Neuronal stem cell (in vitro differentiated cells): ENCODE results near the gene CHST13.

Experiments
- DNase-seq: peaks from one replicate; pipeline ENCODE4 v3.0.0-alpha.2; 2013; ENCODE audit warnings: low spot score
- H2AFZ ChIP-seq: one replicate; pipeline ENCODE4 v1.6.1; 2013; ENCODE audit warnings: mild to moderate bottlenecking, low read length, inconsistent platforms
- H2AK5ac ChIP-seq: 2 replicates; pipeline ENCODE4 v1.6.1; 2013; ENCODE audit warnings: low read depth, mild to moderate bottlenecking, inconsistent platforms, low read length, moderate library complexity, mixed read lengths
- H2BK120ac ChIP-seq: 2 replicates; pipeline ENCODE4 v1.6.1; 2013; ENCODE audit warnings: low read depth, mild to moderate bottlenecking, inconsistent platforms, low read length, moderate library complexity, mixed read lengths
- H2BK12ac ChIP-seq: one replicate; pipeline ENCODE4 v1.6.1; 2013; ENCODE audit warnings: low read length, inconsistent platforms
- H2BK15ac ChIP-seq: 2 replicates; pipeline ENCODE4 v1.6.1; 2013; ENCODE audit warnings: mild to moderate bottlenecking, low read length, inconsistent platforms, mixed read lengths
- H2BK5ac ChIP-seq: one replicate; pipeline ENCODE4 v1.6.1; 2013; ENCODE audit warnings: inconsistent platforms, mild to moderate bottlenecking, low read length, moderate library complexity
- H3K14ac ChIP-seq: one replicate; pipeline ENCODE4 v1.6.1; 2013; ENCODE audit warnings: low read length, inconsistent platforms
- H3K18ac ChIP-seq: 2 replicates; pipeline ENCODE4 v1.6.1; 2013; ENCODE audit warnings: low read length, inconsistent platforms
- H3K23ac ChIP-seq: 2 replicates; pipeline ENCODE4 v1.6.1; 2013; ENCODE audit warnings: low read depth, mild to moderate bottlenecking, mixed read lengths, low read length, inconsistent platforms; ENCODE audit not compliant: poor library complexity
- H3K27ac ChIP-seq: replicated peaks from 3 replicates; pipeline ENCODE4 v1.5.1; 2013; ENCODE audit warnings: low read length, inconsistent platforms
- H3K27me3 ChIP-seq, 3 experiments: 2 replicates each; pipeline ENCODE4 v1.6.1; 2013; ENCODE audit warnings: low read length in 3 of 3, mild to moderate bottlenecking in 2 of 3, inconsistent platforms in 1 of 3, low read depth in 1 of 3, mixed read lengths in 1 of 3, moderate library complexity in 1 of 3; ENCODE audit not compliant: control insufficient read depth in 3 of 3, insufficient read depth in 3 of 3
- H3K36me3 ChIP-seq, 2 donors: replicated peaks in 1 of 2; 2 replicates each; pipeline ENCODE4 v1.6.1; 2013; ENCODE audit warnings: low read length in 2 of 2; ENCODE audit not compliant: control insufficient read depth in 2 of 2, insufficient read depth in 2 of 2
- H3K4ac ChIP-seq: 2 replicates; pipeline ENCODE4 v1.6.1; 2013; ENCODE audit warnings: inconsistent platforms, mild to moderate bottlenecking, low read length, moderate library complexity
- H3K4me1 ChIP-seq, 2 donors: 1 replicate in 1 of 2; 2 replicates in 1 of 2; pipeline ENCODE4 v1.6.1; 2013; ENCODE audit warnings: low read length in 2 of 2, low read depth in 1 of 2; ENCODE audit not compliant: control insufficient read depth in 2 of 2, insufficient read depth in 1 of 2
- H3K4me2 ChIP-seq: one replicate; pipeline ENCODE4 v1.6.1; 2013; ENCODE audit warnings: mild to moderate bottlenecking, low read length, inconsistent platforms; ENCODE audit not compliant: insufficient read depth, poor library complexity, severe bottlenecking
- H3K4me3 ChIP-seq, 2 donors: 2 replicates each; pipeline ENCODE4 v1.5.1; 2013; ENCODE audit warnings: low read length in 2 of 2, mild to moderate bottlenecking in 2 of 2, inconsistent platforms in 1 of 2, moderate library complexity in 1 of 2
- H3K79me1 ChIP-seq: one replicate; pipeline ENCODE4 v1.6.1; 2013; ENCODE audit warnings: low read depth, mild to moderate bottlenecking, inconsistent platforms, low read length, moderate library complexity
- H3K9ac ChIP-seq: one replicate; pipeline ENCODE4 v1.6.1; 2013; ENCODE audit warnings: mild to moderate bottlenecking, low read depth, low read length, inconsistent platforms; ENCODE audit not compliant: poor library complexity
- H3K9me3 ChIP-seq, 2 donors: replicated peaks in 1 of 2; 2 replicates each; pipeline versions ENCODE3 to v1.6.1; 2013; ENCODE audit warnings: low read length in 2 of 2, mild to moderate bottlenecking in 2 of 2, inconsistent platforms in 1 of 2, low read depth in 1 of 2, mixed read lengths in 1 of 2, moderate library complexity in 1 of 2; ENCODE audit not compliant: control insufficient read depth in 2 of 2, insufficient read depth in 1 of 2
- H4K8ac ChIP-seq: one replicate; pipeline ENCODE4 v1.6.1; 2013; ENCODE audit warnings: low read depth, mild to moderate bottlenecking, inconsistent platforms, low read length, moderate library complexity
- H4K91ac ChIP-seq: one replicate; pipeline ENCODE4 v1.6.1; 2013; ENCODE audit warnings: low read length, low read depth, mild to moderate bottlenecking, inconsistent platforms; ENCODE audit not compliant: poor library complexity
- WGBS, 2 donors: extraction: QIAGEN DNeasy Blood & Tissue Kit; methylation state at CpG; one replicate each; pipeline ENCODE4 v1.1.7; 2013; ENCODE audit warnings: missing lambda C conversion rate in 2 of 2, mixed read lengths in 1 of 2; ENCODE audit not compliant: insufficient read length in 2 of 2, insufficient replicate concordance in 1 of 2; ENCODE audit errors: extremely low coverage in 2 of 2; 5-methylcytosine and 5-hydroxymethylcytosine counted together

The CHST13 gene

DNA sequence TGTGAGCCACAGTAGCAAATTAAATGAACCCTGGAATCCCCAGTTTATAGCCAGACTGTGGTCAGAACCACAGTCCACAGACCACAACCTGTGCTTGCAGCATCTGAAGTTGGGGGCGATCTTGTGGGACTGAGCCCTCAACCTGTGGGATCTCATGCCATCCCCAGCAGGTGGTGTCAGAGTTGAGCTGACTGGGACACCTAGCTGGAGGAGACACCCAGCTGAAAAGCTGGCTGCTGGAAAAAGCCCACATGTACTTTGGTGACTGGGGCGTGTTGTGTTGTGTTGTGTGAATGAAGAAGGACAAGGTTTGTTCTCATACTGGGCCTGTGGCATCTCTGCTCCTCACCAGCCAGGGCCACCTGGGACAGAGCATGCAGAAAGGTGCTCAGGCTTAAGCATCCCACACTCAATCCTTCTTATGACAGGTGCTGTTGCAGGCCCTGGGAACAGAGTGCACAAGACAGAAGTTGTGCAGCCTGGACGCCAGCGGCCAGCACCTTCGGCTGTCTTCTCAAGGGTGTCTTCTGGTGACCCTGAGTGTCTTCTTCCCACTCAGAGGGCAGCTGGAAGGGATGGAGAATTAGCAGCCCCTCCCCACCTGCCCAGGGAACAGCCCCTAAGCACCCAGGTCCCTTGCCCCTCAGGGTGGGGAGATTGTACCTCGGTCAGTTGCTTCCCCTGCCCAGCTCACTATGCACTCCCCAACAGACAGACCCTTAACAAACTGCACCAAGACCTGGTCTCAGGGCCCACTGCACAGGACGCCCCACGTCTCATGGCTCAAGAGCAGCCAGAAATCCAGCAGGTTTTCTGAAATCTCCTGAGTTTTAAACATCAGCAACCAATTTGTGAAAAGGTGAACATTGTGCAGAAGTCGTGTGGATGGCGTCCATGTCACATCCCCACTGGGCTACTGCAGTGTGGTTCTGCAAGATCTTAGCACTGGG, 4.2 kb upstream of the CHST13 start:
- H3K4me2 ChIP-seq, result no peak overlapping the region
- H3K27ac ChIP-seq, result no peak overlapping the region
- H3K4ac ChIP-seq, result no peak overlapping the region
- H2AK5ac ChIP-seq, result peak overlapping the region; percentile 10
- H4K8ac ChIP-seq, result no peak overlapping the region
- no peak overlapping the region for H3K9ac ChIP-seq
- H3K4me1 ChIP-seq, result peaks cover 6 to 17% of the 10 kb centered on the region in 2 donors
- H2BK12ac ChIP-seq, result no peak overlapping the region
- no peaks in the 10 kb centered on the region for H3K36me3 ChIP-seq
- peaks cover 2% of the 10 kb centered on the region for H3K79me1 ChIP-seq
- WGBS, 2 donors, result no CpG with 5 or more reads among the region's 10 CpGs
- no peak overlapping the region for H4K91ac ChIP-seq
- peaks cover 0 to 47% (median 18%) of the 10 kb centered on the region in 3 experiments for H3K27me3 ChIP-seq
- no peak overlapping the region for H3K23ac ChIP-seq
- no peak overlapping the region for H3K14ac ChIP-seq
- H2BK5ac ChIP-seq, result no peak overlapping the region
- H2AFZ ChIP-seq, result no peak overlapping the region
- peak overlapping the region in 1 of 2 donors; percentile 61 for H3K4me3 ChIP-seq
- no peak overlapping the region for H2BK120ac ChIP-seq
- H3K18ac ChIP-seq, result peak overlapping the region; percentile 15
- no peak for DNase-seq
- no peak overlapping the region for H2BK15ac ChIP-seq
- H3K9me3 ChIP-seq, result no peaks in the 10 kb centered on the region

- Histone ChIP-seq H2BK15ac (no peak overlapping the region), H2BK120ac (no peak overlapping the region), H2AK5ac (peak overlapping the region; percentile 31), H2BK12ac (no peak overlapping the region), H3K23ac (no peak overlapping the region), H3K4me3 (no peak overlapping the region), H3K36me3 (no peaks in the 10 kb centered on the region), H3K27me3 (peaks cover 0 to 58% (median 23%) of the 10 kb centered on the region in 3 experiments), H3K4me2 (no peak overlapping the region), H3K18ac (peak overlapping the region; percentile 41), H3K9me3 (no peaks in the 10 kb centered on the region), H2BK5ac (no peak overlapping the region), H3K27ac (no peak overlapping the region), H3K79me1 (peaks cover 2% of the 10 kb centered on the region), H2AFZ (no peak overlapping the region), H3K4me1 (peaks cover 6 to 17% of the 10 kb centered on the region in 2 donors), H3K9ac (no peak overlapping the region), H4K91ac (no peak overlapping the region), H4K8ac (no peak overlapping the region), H3K4ac (no peak overlapping the region), H3K14ac (no peak overlapping the region)
- WGBS, 2 donors, result no CpG with 5 or more reads among the region's 11 CpGs
- no peak for DNase-seq
Measured at GRCh38 chr3:126521122-126521891, 2.6 kb upstream of the CHST13 start.

DNA sequence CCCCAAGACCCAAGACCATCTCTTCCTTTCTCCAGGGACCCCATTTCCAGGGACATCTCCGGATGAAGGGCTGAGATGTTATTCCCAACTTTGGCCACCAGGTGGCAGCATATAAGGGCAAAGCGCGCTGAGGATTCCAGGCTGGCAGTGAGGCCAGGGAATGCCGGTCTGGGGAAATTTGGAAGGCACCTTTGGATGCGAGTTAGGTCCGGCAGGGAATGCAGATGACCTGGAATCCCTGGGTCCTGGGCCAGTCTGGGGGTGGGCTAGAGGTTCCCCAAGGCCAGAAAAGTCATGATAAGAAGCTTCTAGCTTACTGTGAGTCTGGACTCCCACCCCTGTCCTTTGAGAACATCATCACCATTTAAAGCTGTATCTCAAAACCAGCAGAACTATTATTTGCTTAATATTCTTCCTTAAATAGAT, 1.6 kb upstream of the CHST13 start:
- Histone ChIP-seq H3K9me3 (no peaks in the 10 kb centered on the region), H3K79me1 (peaks cover 2% of the 10 kb centered on the region), H3K27ac (no peak overlapping the region), H3K4ac (no peak overlapping the region), H3K9ac (no peak overlapping the region), H3K4me3 (no peak overlapping the region), H4K8ac (peak overlapping the region; percentile 67), H3K4me2 (no peak overlapping the region), H2AFZ (no peak overlapping the region), H4K91ac (no peak overlapping the region), H2BK5ac (no peak overlapping the region), H2BK12ac (peak overlapping the region; percentile 76), H2BK15ac (no peak overlapping the region), H3K4me1 (peaks cover 6 to 19% of the 10 kb centered on the region in 2 donors), H2AK5ac (no peak overlapping the region), H3K14ac (no peak overlapping the region), H3K36me3 (no peaks in the 10 kb centered on the region), H2BK120ac (no peak overlapping the region), H3K18ac (no peak overlapping the region), H3K27me3 (peaks cover 0 to 69% (median 23%) of the 10 kb centered on the region in 3 experiments), H3K23ac (no peak overlapping the region)
- peak; percentile 74 for DNase-seq
- WGBS, 2 donors, result no CpG with 5 or more reads among the region's 6 CpGs
